ENCODE measurements around the gene MED13L.

- TF ChIP-seq, protein P1, sequence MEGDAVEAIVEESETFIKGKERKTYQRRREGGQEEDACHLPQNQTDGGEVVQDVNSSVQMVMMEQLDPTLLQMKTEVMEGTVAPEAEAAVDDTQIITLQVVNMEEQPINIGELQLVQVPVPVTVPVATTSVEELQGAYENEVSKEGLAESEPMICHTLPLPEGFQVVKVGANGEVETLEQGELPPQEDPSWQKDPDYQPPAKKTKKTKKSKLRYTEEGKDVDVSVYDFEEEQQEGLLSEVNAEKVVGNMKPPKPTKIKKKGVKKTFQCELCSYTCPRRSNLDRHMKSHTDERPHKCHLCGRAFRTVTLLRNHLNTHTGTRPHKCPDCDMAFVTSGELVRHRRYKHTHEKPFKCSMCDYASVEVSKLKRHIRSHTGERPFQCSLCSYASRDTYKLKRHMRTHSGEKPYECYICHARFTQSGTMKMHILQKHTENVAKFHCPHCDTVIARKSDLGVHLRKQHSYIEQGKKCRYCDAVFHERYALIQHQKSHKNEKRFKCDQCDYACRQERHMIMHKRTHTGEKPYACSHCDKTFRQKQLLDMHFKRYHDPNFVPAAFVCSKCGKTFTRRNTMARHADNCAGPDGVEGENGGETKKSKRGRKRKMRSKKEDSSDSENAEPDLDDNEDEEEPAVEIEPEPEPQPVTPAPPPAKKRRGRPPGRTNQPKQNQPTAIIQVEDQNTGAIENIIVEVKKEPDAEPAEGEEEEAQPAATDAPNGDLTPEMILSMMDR (IDR thresholded peaks at IDR 0.05), result no peak
- TF ChIP-seq POLR2A (IDR thresholded peaks at IDR 0.05), result no peak
Measured at GRCh38 chr12:116308647-116309046, 31.2 kb upstream of the MED13L start.
